ENCODE measurements around the gene DSTN.
A peak's percentile ranks its signal among the peaks of the same experiment; 100 is the strongest.

Gene DSTN

DNA sequence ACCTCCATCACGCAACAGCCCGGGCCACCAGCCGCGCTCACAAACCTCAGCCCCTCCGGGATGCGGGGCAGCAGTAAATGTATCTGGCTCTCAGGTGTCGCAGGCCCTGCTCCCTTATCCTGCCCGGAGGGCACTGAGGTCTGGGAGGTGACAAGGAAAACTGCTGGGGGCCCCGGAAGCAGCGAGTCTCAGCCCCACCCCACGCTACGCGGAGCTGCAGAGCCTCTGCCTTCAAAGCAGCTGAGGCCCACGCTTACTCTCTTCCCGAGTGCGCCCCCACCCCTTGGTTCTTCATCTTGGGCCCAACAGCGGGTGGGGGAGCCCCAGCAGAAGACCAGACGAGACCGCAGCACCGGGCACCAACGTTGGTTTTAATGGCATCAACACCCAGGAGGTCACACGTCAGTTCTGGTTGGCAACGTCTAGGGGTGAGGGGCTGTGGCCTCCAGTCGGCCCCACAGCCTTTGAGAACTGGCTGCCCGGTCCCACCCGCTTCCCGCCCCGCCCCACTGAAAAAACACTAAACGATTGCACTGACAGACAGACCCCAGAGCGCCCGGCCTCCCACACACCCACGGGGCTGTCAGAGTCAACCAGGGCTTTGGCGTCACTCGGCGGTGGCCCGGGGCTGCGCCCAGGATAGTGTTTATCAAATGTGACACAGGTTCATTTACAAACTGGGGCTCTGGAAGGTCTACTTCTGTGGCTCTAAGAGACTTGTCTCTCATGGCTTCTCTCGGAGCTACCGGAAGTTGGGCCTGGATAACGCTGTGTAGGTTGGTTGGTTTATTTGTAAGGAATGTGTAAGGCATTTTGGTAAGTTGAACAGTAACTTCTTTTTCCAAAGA, 43.7 kb downstream of the DSTN start:
- no peak for DNase-seq

- DNase-seq, result no peak
These were observed 44.4 kb downstream of the DSTN start for GRCh38 chr20:17614176-17614811.

DNA sequence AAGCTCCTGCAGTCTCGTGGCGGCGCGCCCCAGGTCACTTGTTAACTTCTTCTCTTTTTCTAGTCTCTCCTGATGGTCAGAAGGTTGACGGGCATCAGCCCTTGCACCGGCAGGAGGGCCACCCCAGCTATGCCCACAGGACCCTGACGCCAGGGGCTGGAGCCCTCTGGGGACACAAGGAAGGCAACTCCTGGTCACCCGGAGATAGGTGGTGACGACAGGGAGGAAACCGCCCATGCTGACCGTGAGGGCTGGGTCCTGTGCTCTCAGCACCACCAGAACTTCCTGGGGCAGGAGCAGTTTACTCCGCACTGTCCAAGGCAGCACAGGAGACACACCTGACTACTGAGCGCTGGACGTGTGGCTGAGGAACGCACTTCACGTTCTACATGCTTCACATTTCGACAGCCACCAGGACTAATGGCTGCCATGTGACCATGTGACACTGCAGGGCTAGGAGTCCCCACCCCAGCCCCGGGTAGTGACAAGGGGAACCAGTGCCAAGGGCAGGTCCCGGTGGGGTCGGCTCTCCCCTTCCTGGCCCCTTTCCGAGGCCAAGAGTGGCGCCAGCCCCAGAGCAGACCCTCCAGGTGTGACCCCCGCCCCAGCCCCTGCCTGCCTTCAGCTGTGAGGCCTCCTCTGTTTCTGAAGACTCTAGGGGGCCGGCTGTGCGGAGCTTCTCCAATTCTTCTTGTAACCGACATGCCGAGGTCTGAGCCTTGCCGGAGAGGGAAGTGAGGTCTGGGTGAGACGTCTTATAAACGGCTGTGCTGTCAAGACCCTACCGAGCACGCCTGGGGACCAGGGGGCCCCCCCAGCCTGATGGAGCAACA, 45.2 kb downstream of the DSTN start:
- DNase-seq, result no peak

- DNase-seq, result no peak
These were observed 46.0 kb downstream of the DSTN start for GRCh38 chr20:17615645-17616479.

DNA sequence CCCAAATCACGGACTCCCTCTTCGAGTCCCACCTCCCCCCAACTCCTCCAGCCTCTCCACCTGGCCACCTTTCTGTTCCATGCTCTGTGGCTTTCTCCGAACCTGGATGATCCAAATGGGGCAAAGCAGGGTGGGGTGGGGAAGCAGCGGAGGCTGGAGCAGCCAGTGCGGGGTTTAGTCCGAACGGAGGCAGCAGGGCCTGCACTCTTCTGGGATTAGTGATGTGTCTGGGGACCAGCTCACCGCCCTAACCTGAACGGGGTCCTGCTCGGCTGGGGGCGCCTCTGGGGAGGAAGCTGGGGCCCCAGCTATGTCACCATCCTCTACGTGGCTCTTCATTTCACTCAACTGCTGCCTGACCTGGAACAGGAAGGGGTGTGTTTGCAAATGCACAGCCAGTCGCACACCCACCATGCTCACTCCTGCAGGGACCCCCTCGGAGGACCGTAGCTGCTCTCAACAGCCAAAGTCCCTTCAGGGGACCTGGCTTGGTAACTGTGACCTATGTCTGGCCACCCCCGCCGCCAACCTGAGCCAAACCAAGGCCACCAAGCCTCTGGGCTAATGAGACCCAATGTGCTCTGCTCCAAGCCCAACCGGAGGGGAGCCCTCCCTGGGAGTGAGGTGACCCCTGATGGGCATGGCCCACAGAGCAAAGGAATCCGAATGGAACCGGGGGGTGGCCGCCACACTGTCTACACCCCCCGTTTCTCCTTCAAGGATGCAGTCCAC, 46.8 kb downstream of the DSTN start:
- DNase-seq, result no peak

- peak; percentile 71 for DNase-seq
These were observed 47.5 kb downstream of the DSTN start for GRCh38 chr20:17617212-17617867.

- peak; percentile 78 for DNase-seq
These were observed 48.2 kb downstream of the DSTN start for GRCh38 chr20:17617868-17618672.

DNA sequence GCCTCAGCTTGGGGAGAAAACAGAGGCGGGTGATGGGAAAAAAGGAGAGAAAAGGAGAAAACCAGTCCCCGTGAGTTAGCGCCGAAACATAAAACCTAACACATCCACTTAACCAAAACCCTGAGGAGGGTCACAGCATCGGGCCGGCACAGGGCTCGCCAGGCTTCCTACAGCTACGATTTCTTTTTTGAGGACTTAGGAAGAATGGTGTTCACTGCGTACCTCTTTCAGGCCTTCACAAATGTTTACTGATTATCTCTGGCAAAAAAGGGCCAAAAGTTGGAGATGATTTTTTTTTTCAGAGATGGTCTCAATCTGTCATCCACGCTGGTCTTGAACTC, 48.8 kb downstream of the DSTN start:
- no peak for DNase-seq

- no peak for DNase-seq
These were observed 49.6 kb downstream of the DSTN start for GRCh38 chr20:17619351-17620093.

- DNase-seq, result no peak
These were observed 50.7 kb downstream of the DSTN start for GRCh38 chr20:17620371-17621228.

DNA sequence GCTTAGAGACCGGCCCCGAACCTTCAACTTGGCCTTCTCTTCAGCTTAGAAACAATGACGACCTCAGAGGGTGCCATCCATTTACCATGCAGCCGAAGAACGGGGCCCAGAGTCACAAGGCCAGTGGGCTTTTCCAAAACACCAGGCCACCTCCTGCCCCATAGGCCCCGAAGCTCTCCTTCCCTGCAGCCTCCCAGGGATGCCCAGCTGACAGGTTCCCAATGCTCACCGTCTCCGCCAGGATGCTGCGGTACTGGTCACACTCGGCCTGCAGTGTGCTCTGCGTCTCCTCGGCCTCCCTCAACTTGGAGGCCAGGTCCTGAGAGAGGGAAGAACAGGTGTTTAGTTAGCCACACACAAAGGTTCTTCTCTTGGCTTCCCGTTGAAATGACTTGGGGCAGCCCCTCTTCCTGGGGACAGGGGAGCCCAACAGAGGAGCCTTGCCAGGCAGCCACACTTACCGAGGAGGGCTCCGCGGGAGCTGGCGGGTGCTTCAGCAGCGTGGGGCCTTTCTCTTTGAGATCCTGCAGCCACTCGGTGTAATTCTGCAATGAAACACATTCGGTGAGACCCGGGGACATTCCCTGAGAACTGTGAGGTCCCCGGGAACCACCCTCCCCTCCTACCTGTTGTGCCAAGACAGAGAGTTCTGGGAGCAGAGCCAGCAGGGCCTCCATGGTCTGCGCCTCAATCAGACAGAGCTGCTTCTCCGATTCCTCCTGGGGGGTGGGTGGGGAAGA, 51.5 kb downstream of the DSTN start:
- DNase-seq, result no peak

DNA sequence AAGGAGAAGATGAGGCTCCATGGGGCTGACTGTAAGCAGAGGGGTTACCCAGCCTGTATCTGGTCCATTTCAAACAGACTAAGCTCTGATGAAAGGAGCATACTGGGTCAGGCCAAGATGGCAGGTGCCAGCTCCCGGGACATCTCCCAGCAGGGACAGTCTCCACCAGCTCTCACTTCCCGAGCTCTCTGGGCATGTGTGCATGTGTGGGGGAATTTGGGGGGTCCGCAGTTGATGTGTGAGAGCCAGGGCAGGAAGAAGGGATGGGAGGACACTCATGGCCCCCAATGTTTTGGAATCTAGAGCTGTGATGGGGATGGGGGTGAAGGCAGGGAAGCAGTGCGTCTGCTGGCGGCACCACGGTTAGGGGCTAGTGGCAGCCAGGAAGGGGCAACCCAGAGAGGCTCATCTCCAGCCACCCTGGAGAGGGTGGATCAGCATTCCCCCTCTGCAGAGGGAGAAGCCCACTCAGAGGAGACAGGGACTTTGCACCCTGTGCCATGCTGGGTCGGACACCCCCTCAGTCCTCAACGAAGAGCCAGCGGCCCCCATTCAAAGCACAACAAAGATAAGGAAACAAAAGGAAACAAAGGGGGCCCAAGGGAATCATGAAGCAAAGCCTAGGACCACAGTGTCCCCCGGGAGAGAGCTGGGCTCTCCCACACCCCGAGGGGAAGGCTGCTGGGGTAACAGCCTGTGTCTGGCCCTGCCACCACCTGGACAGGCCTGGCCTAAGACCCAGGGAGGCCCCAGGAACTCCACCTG, 52.4 kb downstream of the DSTN start:
- DNase-seq, result no peak

GRCh38 chr20:17622851-17623508, 53.1 kb downstream of the DSTN start:
- DNase-seq, result no peak

GRCh38 chr20:17624070-17624469, 54.2 kb downstream of the DSTN start:
- DNase-seq, result no peak

DNA sequence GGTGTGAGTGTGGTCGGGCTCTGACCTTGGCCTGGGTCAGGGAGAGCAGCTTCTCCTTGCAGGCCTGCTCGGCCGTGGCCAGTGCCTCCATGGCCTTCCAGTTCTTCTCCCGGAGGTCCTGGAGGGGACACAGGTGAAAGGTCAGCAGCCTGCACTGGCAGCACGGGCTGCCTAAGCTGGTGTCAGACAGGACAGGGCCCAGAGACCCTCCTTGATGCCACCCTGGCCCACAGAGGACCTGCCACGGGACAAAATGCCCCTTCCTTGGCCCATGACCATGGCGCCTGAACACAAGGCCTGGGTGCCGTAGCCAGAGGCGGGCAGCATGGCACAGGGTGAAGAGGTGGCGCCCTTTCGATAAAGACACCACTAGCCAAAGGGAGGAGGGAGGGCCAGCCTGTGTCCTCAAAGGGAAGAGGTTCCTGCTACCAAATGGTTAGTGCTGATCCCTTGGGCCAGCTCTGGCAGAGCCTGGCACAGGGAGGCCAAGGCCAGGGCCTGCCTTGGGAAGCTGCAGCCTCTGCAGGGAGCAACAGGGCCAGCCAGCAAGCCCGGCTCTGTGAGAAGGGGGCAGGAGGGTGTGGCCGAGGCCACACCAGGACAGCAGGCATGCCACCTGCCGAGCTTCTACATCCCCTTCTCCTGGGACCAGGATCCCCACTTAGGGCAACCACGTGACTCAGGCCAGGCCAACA, 54.8 kb downstream of the DSTN start:
- DNase-seq, result no peak
